SK-N-DZ (cell line): ENCODE data around the gene ST6GAL1.
"Not testable (repeated sequence)": the region's sequence is repeated elsewhere in the genome, so short reads cannot be mapped to it uniquely, and the experiment has no call there.

Experiments
- DNase-seq: peaks from one replicate; pipeline ENCODE4 v3.0.0-alpha.2; 2015; ENCODE audit warnings: low spot score

Gene ST6GAL1

DNA sequence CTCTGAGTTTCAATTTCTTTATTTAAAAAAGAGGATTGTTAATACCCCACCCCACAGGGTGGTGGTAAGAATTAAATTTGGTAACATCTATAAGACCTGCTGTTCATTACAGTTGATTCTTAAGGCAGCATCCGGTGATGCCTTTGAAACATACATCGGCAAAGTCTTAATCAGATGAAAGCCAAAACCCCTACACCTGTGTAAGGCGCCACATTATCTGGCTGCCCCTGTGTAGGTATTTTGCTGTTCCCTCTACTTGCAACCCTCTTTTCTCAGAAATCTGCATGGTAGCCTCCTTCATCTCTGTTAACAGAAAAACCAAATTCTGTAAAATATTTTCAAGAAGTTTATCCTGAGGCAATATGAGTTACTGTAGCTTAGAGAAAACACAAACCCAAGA lies 90.0 kb downstream of the ST6GAL1 start:
- DNase-seq: no peak

DNA sequence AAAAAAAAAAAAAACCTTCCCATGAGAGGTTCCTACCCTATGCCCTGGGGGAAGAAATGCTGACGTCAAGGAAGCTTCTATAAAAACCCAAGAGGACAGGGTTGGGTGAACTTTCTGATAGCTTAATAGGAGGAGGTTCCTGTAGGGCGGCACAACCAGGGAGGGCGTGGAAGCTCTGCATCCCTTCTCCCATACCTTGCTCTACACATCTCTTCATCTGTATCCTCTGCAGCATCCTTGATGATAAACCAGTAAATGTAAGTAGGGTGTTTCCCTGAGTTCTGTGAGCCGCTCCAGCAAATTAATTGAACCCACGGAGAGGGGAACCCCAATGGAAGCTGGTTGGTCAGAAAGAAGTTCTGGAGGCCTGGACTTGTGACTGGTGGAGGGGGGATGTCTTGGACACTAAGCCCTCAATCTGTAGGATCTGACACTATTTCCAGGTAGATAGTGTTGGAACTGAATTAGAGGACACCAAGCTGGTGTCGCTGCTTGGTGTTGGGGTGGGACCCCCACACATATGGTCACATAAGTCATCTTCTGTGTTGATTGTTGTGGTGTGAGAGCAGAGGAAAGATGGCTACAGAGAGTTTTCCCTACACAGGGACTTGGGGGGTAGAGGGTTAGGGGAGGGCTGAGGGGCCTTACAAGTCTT lies 91.5 kb downstream of the ST6GAL1 start:
- DNase-seq: no peak

DNA sequence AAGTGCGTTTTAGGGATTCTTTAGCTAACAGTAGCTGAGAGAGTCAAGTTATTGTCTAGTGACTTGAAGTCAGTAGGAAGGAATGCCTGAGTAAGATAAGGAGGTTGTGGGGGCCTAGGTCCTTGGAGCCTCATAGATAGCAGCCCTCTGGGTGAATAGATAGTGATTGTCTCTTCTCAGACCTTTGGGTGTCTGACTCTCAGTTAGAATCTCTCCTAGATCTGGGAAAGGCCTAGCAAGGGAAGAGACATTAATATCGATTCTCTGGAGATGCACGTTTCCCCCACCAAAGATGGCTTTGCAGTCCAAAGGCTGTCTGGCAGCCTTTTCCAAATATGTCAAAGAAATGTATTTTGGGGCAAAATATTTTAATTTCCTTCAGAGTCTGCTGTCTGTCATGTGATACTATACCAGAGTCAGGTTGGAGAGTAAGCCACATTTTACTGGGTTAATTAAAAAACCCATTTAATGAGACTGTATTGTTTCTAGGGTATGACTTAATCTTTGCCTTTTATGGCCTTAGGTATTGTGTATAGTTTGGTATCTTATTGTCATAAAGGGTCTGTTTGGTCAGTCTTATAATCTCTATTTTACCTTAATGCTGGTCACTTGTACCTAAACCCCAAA lies 92.2 kb downstream of the ST6GAL1 start:
- DNase-seq: no peak

DNA sequence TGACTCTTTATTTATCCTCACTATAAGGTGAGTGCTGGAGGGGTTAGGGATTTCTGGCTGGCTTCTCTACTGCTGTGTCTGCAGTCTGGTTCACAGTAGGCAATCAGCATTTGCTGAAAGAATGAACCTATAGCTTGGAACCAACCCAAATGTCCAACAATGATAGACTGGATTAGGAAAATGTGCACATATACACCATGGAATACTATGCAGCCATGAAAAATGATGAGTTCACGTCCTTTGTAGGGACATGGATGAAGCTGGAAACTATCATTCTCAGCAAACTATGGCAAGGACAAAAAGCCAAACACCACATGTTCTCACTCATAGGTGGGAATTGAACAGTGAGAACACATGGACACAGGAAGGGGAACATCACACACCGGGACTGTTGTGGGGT lies 93.0 kb downstream of the ST6GAL1 start:
- DNase-seq: not testable (repeated sequence)

DNA sequence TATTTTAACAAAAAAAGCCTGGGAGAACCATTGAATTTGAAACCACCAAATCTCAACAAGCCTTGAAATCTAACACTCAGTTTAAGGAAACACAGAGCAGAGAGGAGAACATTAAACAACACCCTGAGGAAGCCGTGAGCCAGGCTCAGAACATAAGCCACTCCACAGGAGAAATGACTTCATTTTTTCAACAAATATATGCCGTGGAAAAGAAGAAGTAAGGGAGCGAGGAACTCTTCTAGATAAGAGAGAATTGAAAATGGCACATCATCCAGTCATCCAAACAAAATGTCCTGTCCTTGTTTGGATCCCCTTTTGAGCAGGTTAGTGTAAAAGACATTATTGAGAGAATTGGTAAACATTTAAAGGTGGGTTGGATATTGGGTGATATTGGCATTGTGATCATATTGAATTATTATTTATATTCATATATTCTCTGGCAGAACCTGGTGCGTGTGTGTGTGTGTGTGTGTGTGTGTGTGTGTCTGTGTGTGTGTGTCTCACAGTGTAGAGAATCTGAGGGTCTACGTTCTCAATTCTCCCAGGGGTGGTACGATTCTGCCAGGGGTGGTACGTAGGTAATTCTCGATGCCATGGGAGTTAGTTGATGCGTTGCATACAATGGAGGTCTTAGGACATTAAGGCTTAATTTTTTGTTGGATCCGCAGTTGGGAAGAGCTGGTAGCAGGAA lies 94.4 kb downstream of the ST6GAL1 start:
- DNase-seq: no peak

DNA sequence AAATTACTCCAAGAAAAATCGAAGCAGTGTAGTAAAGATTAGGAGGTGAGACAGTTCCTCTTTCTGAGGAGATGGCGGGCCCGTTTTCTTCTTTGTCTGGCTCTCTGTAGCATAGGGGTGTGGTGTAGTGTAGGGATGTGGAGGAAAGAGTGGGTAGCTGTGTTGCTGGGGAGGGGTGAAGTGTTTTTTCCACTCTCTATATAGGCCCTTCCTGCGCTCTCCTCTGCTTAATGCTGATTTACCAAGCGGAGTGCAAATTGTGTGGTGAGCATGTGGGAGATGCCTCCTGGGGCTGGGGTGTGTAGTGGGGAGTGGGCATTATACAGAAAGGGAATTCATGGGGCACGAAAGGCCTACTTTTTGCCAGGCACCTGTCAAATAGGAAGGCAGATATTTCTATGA lies 94.9 kb downstream of the ST6GAL1 start:
- no peak for DNase-seq

DNA sequence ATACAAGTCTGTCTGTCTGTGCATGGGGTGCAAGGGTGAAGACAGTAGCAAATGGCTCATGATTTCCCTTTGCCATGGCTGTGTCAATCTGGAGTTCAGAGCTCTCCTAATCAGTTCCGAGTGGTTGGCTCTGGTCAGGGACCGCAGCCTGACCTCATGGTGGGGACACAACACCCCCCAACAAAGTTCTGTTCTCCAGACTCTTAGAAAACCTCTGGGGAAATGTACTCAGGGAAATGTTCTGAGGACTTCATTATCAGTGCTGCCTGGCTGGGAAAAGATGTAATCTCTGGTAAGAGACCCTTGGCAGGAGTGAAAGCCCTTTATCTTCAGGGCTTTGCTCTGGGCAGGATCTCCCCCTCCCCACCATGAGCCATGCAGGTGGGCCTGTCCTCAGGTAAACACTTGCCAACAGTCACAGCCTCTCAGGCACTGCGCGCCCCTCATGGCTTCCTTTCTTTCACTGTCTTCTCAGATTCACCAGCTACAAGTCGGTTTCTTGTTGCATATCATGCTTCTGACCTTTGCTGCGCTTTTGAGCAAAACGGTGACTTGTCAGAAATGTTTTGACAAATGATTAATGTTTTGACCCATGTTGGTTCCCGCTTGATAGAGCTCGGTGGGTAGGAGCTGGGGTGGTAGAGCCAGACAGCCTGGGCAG lies 95.5 kb downstream of the ST6GAL1 start:
- peak; percentile 43 for DNase-seq

DNA sequence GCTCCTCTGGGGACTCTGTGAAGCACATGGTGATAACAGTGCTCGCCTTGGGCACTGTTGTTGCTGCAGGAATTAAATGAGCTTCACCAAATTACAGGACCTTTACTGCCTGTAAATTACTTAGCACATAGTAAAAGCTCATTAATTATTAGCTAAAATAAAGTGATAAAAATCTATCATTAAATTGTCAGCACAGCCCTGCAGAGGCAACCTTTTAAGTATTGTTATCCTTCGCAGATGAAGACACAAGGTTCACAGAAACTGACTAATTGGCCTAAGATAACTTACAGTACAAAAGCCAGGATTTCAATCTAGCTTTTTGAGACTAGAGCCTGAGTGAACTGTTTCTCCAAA lies 96.0 kb downstream of the ST6GAL1 start:
- no peak for DNase-seq

DNA sequence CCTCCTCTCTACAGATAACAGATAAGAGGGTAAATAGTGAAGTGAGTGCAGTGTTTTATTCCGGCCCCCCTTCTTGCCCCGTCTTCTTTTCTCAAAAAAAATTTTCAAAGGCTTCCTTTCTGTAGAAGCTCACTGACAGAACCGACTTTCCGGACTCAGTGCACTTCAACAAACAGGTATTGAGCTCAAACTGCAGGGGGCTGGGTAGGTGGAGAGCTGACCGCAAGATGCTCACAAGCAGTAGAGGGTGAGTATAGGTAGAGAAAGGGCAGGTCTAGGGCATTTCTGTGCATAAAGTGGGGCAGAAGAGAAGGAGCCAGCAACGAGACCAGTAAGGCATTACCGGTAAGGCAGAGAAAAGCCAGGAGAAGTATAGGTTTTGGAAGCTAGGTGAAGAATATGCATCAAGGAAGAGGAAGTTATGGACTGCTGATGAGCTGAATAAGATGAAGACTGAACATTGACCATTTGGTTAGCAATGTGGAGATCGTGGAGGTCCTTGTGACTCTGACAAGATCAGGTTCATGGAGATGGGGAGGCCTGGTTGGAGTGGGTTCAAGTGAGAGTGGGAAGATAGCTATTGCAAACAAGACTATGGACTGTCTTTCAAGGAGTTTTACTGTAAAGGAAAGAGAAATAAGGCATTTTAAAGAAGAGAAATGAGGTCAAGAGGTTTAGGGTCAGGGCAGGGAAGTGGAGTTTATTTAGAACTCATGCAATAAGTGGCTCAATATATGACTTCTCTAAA lies 97.4 kb downstream of the ST6GAL1 start:
- DNase-seq: no peak

DNA sequence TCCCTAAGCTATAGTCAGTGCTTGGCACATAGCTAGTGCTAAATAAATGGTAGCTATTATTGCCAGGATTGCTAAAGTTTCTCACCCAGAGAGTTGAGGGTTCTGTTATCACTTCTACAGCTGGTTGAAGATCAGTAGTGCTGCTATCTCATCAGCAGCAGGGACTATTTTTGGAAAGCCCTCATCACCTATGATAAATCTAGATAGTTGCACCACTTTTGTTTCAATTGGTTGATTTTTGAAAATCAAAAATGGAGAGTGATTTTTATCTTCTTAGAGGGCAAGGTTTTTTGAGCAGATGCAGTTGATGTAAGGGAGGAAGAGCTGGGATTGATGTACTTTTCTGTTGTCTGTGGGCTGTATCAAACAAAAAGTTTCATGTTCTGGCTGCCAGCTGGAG lies 101.6 kb downstream of the ST6GAL1 start:
- DNase-seq: no peak

DNA sequence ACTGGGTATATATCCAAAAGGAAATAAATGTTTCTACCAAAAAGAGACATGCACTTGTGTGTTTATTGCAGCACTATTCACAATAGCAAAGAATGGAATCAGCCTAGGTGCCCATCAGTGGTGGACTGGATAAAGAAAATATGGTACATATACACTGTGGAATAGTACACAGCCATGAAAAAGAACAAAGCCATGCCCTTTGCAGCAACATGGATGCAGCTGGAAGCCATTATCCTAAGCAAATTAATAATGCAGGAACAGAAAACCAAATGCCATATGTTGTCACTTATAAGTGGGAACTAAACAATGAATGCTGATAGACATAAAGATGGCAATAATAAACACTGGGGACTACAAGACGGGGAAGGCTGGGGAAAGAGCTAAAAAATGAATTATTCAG lies 106.1 kb downstream of the ST6GAL1 start:
- no peak for DNase-seq

DNA sequence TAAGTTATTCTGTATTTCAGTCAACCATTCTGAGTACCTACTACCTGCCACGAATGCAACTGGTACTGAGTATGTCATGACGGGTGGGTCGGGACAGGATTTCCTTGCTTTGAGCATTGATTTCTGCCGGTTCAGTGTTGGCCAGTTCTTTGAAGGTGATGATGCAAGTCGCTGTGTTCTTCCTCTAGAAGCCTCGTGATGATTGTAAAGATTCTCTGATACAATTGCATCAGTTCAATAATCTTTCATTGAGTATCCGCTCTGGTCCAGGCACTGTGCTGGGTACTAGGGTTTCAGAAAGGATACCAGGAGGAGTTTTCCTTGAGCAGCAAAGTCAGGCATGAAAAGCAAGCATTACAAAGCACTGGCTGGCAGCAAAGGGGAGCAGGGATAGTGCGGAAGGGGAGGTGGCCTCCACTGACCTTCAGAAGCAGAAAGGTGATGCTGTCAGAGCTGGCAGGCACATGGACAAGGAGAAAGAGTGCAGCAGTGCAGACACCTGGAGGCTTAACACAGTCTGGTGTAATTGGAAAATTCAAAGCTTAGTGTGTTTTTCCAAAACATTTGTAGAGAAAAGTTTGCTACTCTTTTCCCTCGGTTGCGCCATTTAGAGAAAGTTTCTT lies 108.9 kb downstream of the ST6GAL1 start:
- no peak for DNase-seq

DNA sequence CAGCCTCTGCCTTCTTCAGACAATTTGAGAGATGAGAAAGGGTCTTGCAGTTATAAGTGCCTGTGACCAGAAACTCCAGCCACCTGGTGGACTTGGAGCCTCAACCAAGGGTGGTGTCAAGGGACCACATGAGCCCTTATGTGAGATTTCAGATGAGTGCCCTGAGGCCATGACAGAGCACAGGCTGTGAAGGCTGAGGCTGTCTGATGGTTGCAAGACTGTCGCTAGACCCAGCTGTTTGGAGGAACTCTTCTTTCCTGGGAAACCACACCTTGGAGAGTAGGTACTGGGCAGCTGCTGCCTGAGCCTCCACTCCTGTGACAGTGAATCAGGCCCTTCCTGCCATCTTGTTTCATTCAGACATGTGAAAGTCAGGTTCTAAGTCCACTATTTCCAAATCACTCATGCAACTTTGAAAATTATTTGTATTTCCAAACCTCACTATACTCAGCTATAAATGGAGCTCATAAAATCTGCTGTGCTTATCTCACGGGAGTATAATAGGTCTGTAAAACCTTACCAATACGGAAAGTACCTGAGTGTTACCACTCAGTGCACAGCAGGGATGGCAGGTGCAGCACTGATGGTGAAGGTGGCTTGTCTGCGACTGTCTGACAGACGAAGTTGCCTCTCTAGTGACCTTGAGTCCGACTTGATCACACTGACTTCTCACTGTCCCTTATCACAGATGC lies 109.5 kb downstream of the ST6GAL1 start:
- DNase-seq: no peak

DNA sequence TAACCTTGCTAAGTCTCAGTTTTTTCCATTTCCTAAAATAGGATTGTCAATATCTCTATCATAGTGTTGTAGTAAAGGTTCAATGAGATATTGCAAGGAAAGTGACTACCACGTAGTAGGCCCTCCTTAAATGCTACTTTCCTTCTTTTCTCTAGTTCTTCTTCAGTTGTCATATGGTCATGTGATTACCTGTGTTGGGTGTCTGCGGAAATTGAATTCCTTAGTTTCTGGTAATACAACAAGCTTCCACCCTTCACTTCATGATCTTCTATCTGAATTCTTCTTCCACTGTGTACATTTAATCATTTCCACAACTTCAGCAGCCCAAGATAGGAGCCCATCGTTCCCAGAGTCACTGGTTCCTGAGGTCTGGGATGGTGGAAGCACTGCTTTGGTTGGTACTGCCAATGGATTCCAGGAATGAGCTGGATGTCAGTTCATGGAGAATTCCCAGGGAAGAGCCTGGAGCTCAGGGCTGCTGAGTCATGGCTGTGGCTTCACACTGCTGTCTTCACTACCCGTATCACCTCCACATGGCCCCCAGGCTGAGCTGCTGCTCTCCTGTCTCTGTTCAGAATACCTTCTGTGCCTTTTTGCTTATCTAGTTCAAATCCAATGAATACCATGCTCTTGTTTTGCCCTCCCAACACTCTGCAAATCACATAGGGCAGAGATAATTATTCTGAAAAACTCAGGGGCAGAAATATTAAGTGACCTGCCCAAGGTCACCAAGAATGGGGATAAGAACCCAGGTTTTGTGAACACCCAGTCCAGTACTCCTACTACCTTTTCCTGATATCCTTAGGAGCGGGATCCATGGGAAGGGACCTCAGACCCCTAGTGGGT lies 110.4 kb downstream of the ST6GAL1 start:
- no peak for DNase-seq

DNA sequence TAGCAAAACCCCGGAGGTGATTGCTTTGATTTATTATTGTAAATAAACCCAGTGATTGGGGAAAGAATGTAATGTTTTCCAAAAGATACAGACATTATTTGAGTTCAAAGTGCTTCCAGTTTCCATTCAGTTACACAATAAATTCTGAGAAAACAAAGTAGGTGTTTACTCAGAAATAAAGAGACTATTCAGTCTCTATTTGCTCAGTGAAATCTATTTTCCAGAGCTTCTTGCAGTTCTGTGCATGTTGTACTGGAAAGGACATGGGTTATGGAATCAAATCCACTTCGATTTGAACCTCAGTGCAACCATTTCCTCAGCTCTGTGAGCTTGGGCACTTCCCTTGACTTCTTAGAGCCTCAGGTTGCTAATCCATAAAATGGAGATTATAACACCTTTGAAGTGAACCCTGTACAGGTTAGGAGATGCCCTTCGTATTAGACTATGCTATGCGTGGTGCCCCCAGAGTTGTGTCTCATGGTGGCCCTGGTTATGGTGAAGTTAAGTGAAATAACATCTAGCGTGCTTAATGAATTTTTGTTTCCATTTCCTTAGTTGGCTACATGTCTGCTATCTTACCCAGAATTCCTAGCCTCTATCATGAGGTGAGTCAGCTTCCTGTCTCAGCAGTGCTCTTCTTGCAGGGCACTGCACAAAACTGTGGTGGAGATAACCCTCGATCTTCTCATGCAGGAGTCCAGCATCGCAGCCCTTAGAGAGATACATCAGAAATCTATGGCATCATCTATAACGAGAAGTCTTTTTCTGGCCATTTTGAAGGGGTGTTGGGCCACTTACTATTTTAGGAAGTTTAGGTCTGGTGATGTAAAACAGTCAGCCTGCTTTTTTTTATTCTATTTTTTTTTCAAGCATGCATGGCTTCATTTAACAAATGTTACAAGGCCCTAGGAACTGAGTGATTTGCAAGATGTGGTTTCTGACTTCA lies 111.3 kb downstream of the ST6GAL1 start:
- DNase-seq: no peak

DNA sequence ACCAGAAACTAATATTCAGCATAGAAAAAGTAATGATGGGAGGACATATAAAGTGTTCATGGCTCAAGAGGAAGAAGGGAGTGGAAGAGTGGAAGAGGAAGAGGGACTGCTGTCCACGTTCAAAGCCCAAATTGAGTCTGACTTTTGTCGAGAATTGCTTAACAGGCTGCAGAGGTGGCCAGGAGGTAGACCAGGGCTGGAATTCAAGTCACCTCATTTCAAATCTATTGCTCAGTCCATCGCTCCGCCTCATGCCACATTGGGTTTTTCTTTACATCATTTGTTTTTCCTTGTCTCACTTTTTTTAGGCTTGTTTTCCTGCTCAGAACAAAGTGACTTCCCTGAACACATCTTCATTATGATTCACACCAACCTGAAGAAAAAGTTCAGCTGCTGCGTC lies 112.0 kb downstream of the ST6GAL1 start:
- DNase-seq: no peak

DNA sequence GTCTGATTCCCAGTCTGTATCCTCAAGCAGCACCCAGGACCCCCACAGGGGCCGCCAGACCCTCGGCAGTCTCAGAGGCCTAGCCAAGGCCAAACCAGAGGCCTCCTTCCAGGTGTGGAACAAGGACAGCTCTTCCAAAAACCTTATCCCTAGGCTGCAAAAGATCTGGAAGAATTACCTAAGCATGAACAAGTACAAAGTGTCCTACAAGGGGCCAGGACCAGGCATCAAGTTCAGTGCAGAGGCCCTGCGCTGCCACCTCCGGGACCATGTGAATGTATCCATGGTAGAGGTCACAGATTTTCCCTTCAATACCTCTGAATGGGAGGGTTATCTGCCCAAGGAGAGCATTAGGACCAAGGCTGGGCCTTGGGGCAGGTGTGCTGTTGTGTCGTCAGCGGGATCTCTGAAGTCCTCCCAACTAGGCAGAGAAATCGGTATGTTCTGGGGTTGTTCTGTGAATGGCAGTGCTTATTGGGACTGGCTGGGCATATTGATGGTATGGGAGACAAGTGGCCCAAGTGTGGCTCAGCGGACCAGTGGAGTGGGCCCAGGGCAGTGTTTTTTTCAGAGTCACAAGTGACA lies 112.6 kb downstream of the ST6GAL1 start:
- no peak for DNase-seq

DNA sequence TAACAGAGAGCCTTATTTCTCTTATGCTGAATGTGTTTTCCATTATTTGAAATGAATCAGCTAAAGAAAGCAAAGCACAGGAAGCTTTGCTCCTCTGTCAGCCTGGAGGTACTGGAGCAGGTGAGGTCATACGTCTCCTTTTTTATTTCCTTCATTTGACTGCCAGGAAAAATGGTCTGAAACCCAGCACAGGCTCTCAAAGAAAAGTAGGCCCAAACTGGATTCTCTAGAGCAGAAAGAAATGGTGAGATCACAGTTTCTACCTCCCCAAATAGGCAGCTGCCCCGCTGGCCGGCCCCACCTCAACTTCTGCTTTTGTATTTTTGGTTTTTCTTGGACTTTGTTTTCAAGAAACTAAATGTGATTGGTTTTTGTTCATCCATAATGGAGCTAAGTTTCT lies 113.9 kb downstream of the ST6GAL1 start:
- DNase-seq: no peak
